ENCODE measurements around the gene PEX14.

DNA sequence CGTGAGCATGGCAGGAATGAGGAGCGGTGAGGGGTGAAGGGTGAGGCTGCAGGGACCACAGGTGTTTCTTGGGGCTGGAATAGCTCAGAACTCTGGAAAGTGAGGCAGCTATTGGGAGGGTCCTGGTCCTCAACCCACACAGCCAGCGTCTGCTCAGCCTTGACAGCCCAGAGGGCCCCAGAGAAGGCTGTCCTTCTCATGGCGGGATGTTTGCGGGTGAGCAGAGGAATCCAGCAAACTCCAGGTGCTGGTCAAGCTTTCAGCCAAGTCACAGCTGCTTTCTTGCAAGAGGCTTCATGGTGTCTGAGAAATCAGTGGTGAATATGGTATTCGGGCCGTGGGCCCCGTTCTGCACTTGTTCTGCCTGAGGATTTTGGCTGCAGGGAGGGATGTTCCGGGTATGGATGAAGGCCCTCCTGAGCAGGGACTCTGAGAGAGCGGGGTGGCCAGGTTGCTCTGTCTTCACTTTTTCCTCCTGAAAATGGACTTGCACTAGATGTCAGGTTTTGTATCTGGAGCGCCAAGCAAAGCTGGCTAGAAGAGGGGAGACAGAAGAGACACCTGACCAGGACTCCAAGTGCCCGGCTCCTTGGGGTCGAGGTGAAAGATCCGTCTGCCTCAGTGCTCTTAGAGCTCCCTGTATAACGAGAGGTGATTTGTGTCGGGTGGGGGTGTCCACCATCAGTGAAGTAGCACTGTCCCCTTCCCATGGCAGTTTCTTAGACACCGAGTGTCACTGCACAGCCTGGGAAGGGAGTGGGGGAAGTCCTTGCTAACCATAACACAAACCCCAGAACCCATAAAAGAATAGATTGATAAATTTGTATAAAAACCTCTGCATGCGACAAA, 139.9 kb downstream of the PEX14 start:
- TF ChIP-seq CTCF (IDR thresholded peaks at IDR 0.05; ENCODE audit: low read depth, low read length) (no peak), MYC (IDR thresholded peaks at IDR 0.05; ENCODE audit: low read depth, low read length) (no peak), MAX (IDR thresholded peaks at IDR 0.05; ENCODE audit: low read depth, low read length) (no peak), POLR2A (IDR thresholded peaks at IDR 0.05; ENCODE audit: extremely low read depth, insufficient read length) (no peak)
